Stimulated activated CD4-positive, alpha-beta T cell treated with anti-CD3 and anti-CD28 coated beads, Interleukin-1b, Interleukin-23, amount 100 ng/mL, for 4 hours (primary cell): Measurements from ENCODE around the gene ANKRD11.
"Not testable (repeated sequence)": the region's sequence is repeated elsewhere in the genome, so short reads cannot be mapped to it uniquely, and the experiment has no call there.

Source experiments
- DNase-seq, 2 donors: peaks; one replicate each; pipeline ENCODE4 v3.0.0-alpha.2; 2020; ENCODE audit warnings: low read depth in 2 of 2

ANKRD11 gene

GRCh38 chr16:89316701-89317100 lies 173.7 kb downstream of the ANKRD11 start:
- DNase-seq = no peak

DNA sequence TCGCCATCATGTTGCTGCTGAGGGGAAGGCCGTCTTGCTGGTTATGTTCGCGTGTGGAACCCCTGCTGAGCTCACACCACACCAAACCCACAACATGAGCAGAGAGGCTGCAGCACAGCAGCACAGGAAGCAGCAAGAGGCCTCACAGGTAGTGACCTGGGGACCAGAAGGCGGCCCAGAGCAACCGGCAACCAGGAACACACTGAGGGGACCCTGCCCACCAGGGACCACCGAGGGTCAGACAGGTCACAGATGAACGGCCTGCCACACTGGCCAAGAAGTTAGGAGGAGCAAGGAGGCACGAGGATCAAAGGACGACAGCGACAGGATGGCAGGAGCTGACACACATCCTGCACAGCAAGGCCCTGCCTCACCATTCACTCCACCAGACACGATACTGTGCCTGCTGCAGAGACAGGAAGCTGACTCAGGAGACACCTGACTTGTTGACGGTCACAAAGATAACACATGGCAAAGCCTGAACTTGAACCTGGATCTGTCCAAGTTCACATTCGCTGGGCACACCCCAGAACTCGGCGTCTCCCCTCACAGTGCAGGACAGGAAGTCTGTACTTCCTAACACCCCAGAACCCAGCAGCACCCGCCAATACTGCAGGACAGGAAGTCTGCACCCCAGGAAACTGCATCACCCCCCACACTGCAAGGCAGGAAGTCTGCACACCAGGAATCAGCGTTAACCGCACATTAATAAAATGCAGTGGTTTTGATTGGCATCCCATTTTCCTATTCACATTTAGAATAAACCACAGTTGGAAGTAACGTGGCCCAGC lies 174.4 kb downstream of the ANKRD11 start:
- DNase-seq = peak; percentile 42 to 64

DNA sequence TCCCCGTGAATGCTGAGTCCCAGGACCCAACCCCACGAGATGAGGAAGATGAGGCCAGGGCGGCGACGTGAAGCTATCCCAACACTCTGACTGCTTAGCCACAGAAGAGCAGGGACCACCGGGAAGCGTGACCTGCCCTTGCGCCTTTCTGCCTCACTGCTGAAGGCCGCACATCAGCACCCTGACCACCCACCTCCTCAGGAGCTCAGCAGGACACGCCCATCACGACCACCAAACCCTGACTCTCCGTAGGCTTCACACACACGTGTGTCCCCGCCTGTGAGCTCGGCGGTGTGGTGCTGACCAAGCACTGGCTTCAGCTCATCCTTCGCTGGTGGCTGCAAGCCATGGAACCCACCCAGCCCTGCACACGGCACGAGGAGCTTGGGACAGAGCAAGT lies 175.1 kb downstream of the ANKRD11 start:
- no peak for DNase-seq

GRCh38 chr16:89314854-89315253 lies 175.5 kb downstream of the ANKRD11 start:
- DNase-seq = no peak

DNA sequence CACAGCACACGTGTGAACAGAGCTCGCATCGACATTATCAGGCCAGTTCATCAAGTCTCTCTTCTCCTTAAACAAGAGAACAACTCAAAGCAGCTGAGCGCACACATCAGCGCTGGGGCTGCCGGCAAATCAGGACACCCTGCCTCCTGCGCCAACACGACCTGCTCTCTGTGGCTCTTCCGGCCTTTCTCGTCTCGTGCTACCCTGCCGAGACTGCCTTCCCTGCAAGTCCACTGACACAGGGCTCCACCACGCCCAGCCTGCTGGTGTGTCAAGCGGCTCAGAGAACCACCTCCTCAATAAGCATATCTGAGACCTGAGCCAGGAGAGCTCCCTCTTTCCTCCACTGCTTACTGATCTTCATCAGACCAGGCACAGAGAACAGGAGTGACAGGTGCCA lies 176.0 kb downstream of the ANKRD11 start:
- peak in 1 of 2 donors; percentile 18 for DNase-seq

DNA sequence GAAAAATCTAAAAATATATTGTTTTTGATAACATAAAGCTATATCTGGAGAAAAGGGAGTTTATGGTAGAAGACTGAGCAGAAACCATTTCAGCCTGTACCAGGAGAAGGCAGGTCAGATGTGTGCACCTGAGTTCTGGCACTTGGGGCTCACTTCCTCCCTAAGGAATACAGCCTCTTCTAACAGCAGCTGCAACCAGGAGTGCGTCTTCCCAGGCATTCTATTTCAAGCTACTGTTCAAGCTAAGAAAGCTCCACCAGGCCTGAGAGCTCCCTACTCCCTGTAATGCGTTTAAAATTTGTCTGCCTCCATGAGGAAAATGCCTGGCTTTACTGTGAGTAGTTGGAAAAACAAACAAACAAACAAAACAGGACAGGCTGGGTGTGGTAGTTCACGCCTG lies 176.8 kb downstream of the ANKRD11 start:
- no peak for DNase-seq

DNA sequence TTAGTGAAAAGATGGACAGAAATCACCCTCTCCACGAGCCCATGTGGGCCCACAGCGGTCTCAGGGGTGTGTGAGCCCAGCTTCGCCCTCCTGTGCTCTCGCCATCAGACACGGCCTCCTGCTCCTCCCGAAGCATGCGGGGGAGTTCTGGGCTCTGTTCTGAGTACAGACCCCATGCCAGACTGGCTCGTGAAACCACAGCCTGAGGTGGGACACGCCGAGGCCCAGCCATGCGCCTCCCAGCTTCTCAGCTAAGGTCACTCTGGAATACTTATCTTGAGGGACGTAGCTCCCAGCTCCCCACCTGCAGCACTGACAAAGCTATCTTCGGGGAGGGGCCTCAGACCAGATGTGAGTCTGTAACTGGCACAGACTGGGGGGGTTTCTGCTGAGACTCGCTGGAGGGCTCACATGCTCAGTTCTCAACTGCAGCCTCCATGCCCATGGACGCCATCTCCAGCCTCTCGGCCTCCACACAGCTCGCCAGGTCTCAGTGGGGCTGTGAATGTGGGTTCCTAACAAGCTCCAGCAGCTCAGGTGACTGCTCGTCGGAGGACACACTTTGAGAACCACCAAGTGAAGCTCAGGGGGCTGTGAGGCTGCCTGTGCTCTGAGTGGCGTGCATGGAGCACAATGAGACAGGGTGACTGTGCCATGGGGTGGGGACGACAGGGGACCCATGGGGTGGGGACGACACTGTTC lies 177.6 kb downstream of the ANKRD11 start:
- DNase-seq = no peak

DNA sequence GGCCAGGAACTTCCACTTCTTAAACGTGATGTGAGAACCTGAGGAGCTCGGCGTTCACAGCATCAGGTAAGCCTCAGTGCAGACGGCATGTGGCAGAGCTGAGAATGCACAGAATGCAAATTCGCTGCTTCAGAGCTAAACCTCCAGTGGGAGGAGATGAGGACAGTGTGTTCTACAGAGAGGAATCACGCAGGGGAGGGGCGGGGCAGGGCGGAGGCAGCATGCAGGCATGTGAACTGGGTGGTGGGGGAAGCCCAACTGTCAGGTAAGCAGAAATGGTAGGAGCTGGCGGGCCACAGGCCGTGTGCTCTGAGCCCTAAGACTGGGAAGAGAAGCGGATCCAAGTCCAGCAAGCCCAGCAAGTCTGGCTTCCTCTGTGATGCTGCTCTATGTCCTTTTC lies 178.2 kb downstream of the ANKRD11 start:
- DNase-seq = no peak

DNA sequence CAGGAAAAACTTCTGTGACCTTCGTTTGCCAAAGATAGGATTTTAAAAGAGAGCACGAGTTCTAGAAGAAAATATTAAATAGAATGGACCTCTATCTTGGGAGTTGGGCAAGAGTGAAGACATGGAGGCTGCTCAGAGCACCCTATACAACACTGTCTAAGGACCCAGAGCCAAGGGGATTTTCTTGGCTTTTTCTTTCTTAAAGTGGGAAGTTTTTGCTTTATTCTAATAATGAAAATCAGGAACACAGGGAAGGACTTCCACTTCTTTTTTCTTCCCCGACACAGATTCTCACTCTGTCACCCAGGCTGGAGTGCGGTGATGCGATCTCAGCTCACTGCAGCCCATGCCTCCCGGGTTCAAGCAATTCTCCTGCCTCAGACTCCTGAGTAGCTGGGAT lies 178.7 kb downstream of the ANKRD11 start:
- DNase-seq = no peak

DNA sequence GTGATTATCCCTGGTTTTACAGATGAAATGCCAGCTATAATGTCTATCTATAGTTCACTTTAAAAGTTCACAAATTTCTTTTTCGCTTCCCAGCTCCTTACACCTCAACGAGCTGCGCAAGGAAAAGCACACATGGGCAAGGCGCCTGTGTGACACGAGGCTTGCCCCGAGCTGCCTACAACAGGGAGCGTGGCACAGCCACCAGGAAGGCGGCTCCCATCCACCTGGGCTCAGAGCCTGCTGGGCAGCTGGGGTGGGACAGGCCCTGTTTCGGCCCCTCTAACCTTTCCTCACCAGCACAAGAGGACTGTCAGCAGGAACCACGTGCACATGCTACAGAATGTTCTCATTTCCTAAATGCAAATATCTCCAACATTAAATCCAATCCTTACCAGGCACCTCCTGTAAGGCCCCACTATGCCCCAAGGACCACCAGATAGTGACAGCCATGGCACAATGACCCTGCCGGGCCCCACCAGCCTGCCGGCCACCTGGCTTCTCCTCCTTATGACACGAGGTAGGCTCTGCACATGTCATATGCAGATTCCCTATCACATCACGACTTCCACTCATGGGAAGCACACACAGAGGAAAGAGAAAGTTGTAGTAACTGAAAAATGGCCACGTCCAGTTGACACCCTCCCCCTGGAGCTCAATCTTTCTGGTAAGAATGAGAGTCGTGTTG lies 180.8 kb downstream of the ANKRD11 start:
- no peak for DNase-seq

- no peak for DNase-seq
Measured at GRCh38 chr16:89308391-89309333, 181.7 kb downstream of the ANKRD11 start.

GRCh38 chr16:89307421-89307805 lies 182.9 kb downstream of the ANKRD11 start:
- no peak for DNase-seq

- DNase-seq = not testable (repeated sequence)
Measured at GRCh38 chr16:89306457-89307420, 183.6 kb downstream of the ANKRD11 start.

GRCh38 chr16:89304941-89305705 lies 185.2 kb downstream of the ANKRD11 start:
- DNase-seq = no peak

- DNase-seq = no peak
Measured at GRCh38 chr16:89304181-89304851, 186.0 kb downstream of the ANKRD11 start.

- no peak for DNase-seq
Measured at GRCh38 chr16:89303617-89304016, 186.7 kb downstream of the ANKRD11 start.

DNA sequence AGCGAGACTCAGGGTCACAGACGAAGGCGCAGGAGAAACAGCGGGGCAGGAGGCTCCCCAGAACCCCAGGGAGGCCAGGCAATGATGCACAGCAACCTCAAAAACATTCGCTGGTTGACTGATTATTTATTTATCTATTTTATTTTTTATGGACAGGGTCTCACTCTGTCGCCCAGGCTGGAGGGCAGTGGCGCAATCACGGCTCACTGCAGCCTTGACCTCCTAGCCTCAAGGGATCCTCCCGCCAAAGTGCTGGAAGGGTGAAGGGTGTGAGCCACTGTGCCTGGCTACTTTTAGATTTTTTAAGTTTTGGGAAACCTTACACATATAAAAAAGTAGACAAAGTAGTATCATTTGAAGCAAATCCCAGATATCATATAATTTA lies 189.4 kb downstream of the ANKRD11 start:
- DNase-seq = no peak

- no peak for DNase-seq
Measured at GRCh38 chr16:89300311-89300975, 189.9 kb downstream of the ANKRD11 start.
